GM13977 (cell line): ENCODE measurements around the gene NUP214.

ENCODE experiments used
- DNase-seq: peaks from one replicate; pipeline ENCODE4 v3.0.0; 2012; ENCODE audit warnings: low spot score
- CTCF ChIP-seq: IDR thresholded peaks from 2 replicates; pipeline ENCODE4 v1.5.1; 2012; ENCODE audit warnings: mild to moderate bottlenecking, control low read depth; ENCODE audit not compliant: insufficient read depth; ENCODE audit errors: extremely low read depth, missing control alignments
- in situ Hi-C: fragments of 300-500 bp; cut with MboI; formaldehyde crosslinking; loops from one replicate; pipeline ENCODE4 v1.12.0; 2022; ENCODE audit warnings: low sequenced_read_pairs, low pct_unique_long_range_greater_than_20kb, mixed read lengths, inconsistent platforms; ENCODE audit not compliant: unreplicated experiment

The NUP214 gene

GRCh38 chr9:131122158-131122557 is 3.2 kb upstream of the NUP214 start:
- no peak for DNase-seq
- no peak for TF ChIP-seq CTCF
- in situ Hi-C loops, result no loop called here

- DNase-seq, result no peak
Measured at GRCh38 chr9:131125038-131125287, 423 bp upstream of the NUP214 start.

GRCh38 chr9:131126059-131126426 is 657 bp downstream of the NUP214 start:
- in situ Hi-C loops, result no loop called here

More at GRCh38 chr9:131125038-131125287, 423 bp upstream of the NUP214 start:
- in situ Hi-C loops, result no loop called here
- no peak for TF ChIP-seq CTCF

GRCh38 chr9:131129183-131129582 is 3.8 kb downstream of the NUP214 start:
- no peak for TF ChIP-seq CTCF
- no peak for DNase-seq
- in situ Hi-C loops, result no loop called here

More at GRCh38 chr9:131126059-131126426, 657 bp downstream of the NUP214 start:
- TF ChIP-seq CTCF, result no peak
- no peak for DNase-seq

- in situ Hi-C loops, result no loop called here
- no peak for TF ChIP-seq CTCF
- no peak for DNase-seq
Measured at GRCh38 chr9:131138676-131139075, 13.3 kb downstream of the NUP214 start.

- in situ Hi-C loops, result no loop called here
- TF ChIP-seq CTCF, result no peak
- DNase-seq, result no peak
Measured at GRCh38 chr9:131140112-131140511, 14.7 kb downstream of the NUP214 start.

GRCh38 chr9:131140550-131140949 is 15.2 kb downstream of the NUP214 start:
- in situ Hi-C loops, result no loop called here

More at GRCh38 chr9:131140550-131140949, 15.2 kb downstream of the NUP214 start:
- no peak for TF ChIP-seq CTCF
- DNase-seq, result no peak
